Keratinocyte (primary cell): ENCODE measurements around the gene BDH2. TPM values are rescaled to one million over a fixed set of nuclear protein-coding genes. Genes with fewer than 3 reads are reported as not detected.

Experiments
- DNase-seq: peaks from one replicate; pipeline ENCODE4 v3.0.0-alpha.2; 2011; ENCODE audit warnings: low read depth, missing footprints, low spot score
- FAIRE-seq: peaks from 2 replicates; lab custom pipeline; 2011; peaks lifted over from hg19 to GRCh38; lab: Jason Lieb, UNC
- H2AFZ ChIP-seq: 2 replicates; pipeline ENCODE4 v1.6.0; 2012; ENCODE audit warnings: low read length, control low read depth, inconsistent platforms; ENCODE audit not compliant: control insufficient read depth
- H3K27ac ChIP-seq: 2 replicates; pipeline ENCODE4 v1.5.1; 2011; ENCODE audit warnings: low read length; ENCODE audit not compliant: control insufficient read depth, insufficient read depth
- H3K27me3 ChIP-seq: 3 replicates; pipeline ENCODE4 v1.6.0; 2011; ENCODE audit warnings: low read length; ENCODE audit not compliant: control insufficient read depth, insufficient read depth; ENCODE audit errors: extremely low read depth
- H3K36me3 ChIP-seq, 2 experiments: 2 replicates in 1 of 2; 3 replicates in 1 of 2; pipeline ENCODE4 v1.5.1; 2011; ENCODE audit warnings: low read length in 2 of 2, mild to moderate bottlenecking in 1 of 2; ENCODE audit not compliant: control insufficient read depth in 2 of 2, insufficient read depth in 2 of 2; ENCODE audit errors: extremely low read depth in 1 of 2
- H3K4me1 ChIP-seq: 3 replicates; pipeline ENCODE4 v1.5.1; 2011; ENCODE audit warnings: low read length; ENCODE audit not compliant: control insufficient read depth, insufficient read depth; ENCODE audit errors: extremely low read depth
- H3K4me2 ChIP-seq: 3 replicates; pipeline ENCODE4 v1.6.0; 2011; ENCODE audit warnings: low read depth, low read length; ENCODE audit not compliant: control insufficient read depth, insufficient read depth; ENCODE audit errors: extremely low read depth
- H3K4me3 ChIP-seq, 3 experiments: fragments of 200-600 bp in 1 of 3; sonication (generic) in 1 of 3; 2 replicates in 2 of 3; 3 replicates in 1 of 3; pipeline ENCODE4 v1.5.1; 2011 to 2016; ENCODE audit warnings: low read length in 3 of 3, mild to moderate bottlenecking in 3 of 3, control low read depth in 2 of 3, inconsistent platforms in 1 of 3, low read depth in 1 of 3, mixed read lengths in 1 of 3, mixed run types in 1 of 3, moderate library complexity in 1 of 3; ENCODE audit not compliant: control insufficient read depth in 2 of 3, insufficient read depth in 2 of 3; ENCODE audit errors: extremely low read depth in 1 of 3
- H3K79me2 ChIP-seq: 2 replicates; pipeline ENCODE4 v1.6.0; 2012; ENCODE audit warnings: low read length; ENCODE audit not compliant: control insufficient read depth, insufficient read depth
- H3K9ac ChIP-seq: 3 replicates; pipeline ENCODE4 v1.6.0; 2011; ENCODE audit warnings: low read length; ENCODE audit not compliant: control insufficient read depth, insufficient read depth; ENCODE audit errors: extremely low read depth
- H3K9me1 ChIP-seq: 3 replicates; pipeline ENCODE4 v1.6.0; 2011; ENCODE audit warnings: low read length; ENCODE audit not compliant: control insufficient read depth, insufficient read depth; ENCODE audit errors: extremely low read depth
- H3K9me3 ChIP-seq: 2 replicates; pipeline ENCODE4 v1.5.1; 2012; ENCODE audit warnings: low read depth, low read length; ENCODE audit not compliant: control insufficient read depth
- H4K20me1 ChIP-seq: 3 replicates; pipeline ENCODE4 v1.6.0; 2011; ENCODE audit warnings: low read length; ENCODE audit not compliant: control insufficient read depth, insufficient read depth; ENCODE audit errors: extremely low read depth
- EZH2 ChIP-seq: IDR thresholded peaks from one replicate; pipeline ENCODE4 v1.6.1; 2012; ENCODE audit warnings: inconsistent platforms, mild to moderate bottlenecking, low read length, moderate library complexity
- dilution Hi-C: fragments of 300-500 bp; cut with MboI; formaldehyde crosslinking; loops from one replicate; pipeline ENCODE4 v1.7.0; 2020; ENCODE audit warnings: low sequenced_read_pairs; ENCODE audit not compliant: extremely low pct_ligation_motif_present
- polyA plus RNA-seq, 5 experiments: library from polyadenylated mRNA; depleted of rRNA in 3 of 5; stranded (reverse) in 3 of 5; stranded (forward) in 1 of 5; unstranded in 1 of 5; fragments of >200 nt; gene quantifications; 1 replicate in 1 of 5; 2 replicates in 3 of 5; 3 replicates in 1 of 5; pipeline versions ENCODE4 v1.2.1 to v1.2.3, GENCODE V29; 2011 to 2012; ENCODE audit warnings: missing spikeins in 2 of 5, low read depth in 1 of 5, low replicate concordance in 1 of 5
- TF ChIP-seq, protein P1 (sequence below), 3 experiments: IDR thresholded peaks in 1 of 3; conservative IDR thresholded peaks in 1 of 3; optimal IDR thresholded peaks in 1 of 3; 2 replicates in 2 of 3; 3 replicates in 1 of 3; pipeline versions ENCODE3 to v1.5.1; 2011; ENCODE audit warnings: low read length in 3 of 3, mild to moderate bottlenecking in 3 of 3, moderate library complexity in 2 of 3, control low read depth in 1 of 3, inconsistent platforms in 1 of 3; ENCODE audit not compliant: insufficient read depth in 2 of 3; ENCODE audit errors: extremely low read depth in 1 of 3

The BDH2 gene
- polyA plus RNA-seq, 1 donor (not counting 4 experiments of a cell fraction or from before 2014, with no cell fraction given), result 58.1 TPM

DNA sequence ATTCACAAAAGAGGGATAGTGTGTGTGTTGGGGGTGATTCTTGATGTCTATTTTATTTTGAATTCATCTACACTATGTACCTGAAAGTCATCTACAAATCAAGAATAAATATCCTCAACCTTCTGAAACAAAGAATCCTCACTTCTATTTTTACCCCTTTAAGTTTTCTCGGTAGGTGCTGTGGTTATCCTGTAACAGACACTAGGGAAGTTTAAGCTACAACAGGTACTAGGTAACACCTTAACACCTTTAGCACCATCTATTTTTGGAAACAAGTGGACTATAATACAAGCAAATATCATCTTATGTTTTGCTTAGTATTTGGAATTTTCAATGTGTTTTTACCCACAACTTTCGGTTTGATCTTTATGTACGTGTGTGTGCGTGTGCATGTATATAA is 12.0 kb upstream of the BDH2 start:
- Histone ChIP-seq H3K27ac (no peak overlapping the region), H3K9me1 (no peaks in the 10 kb centered on the region), H3K9ac (no peak overlapping the region), H3K79me2 (no peaks in the 10 kb centered on the region), H3K4me1 (no peaks in the 10 kb centered on the region), H3K4me3 (no peak overlapping the region), H4K20me1 (no peaks in the 10 kb centered on the region), H3K27me3 (no peaks in the 10 kb centered on the region), H2AFZ (no peak overlapping the region), H3K4me2 (no peak overlapping the region), H3K9me3 (no peaks in the 10 kb centered on the region), H3K36me3 (peaks cover 0 to 12% of the 10 kb centered on the region in 2 experiments)
- FAIRE-seq (no peak), DNase-seq (no peak)
- TF ChIP-seq, protein P1, sequence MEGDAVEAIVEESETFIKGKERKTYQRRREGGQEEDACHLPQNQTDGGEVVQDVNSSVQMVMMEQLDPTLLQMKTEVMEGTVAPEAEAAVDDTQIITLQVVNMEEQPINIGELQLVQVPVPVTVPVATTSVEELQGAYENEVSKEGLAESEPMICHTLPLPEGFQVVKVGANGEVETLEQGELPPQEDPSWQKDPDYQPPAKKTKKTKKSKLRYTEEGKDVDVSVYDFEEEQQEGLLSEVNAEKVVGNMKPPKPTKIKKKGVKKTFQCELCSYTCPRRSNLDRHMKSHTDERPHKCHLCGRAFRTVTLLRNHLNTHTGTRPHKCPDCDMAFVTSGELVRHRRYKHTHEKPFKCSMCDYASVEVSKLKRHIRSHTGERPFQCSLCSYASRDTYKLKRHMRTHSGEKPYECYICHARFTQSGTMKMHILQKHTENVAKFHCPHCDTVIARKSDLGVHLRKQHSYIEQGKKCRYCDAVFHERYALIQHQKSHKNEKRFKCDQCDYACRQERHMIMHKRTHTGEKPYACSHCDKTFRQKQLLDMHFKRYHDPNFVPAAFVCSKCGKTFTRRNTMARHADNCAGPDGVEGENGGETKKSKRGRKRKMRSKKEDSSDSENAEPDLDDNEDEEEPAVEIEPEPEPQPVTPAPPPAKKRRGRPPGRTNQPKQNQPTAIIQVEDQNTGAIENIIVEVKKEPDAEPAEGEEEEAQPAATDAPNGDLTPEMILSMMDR (optimal IDR thresholded peaks at IDR 0.05 in 1 of 3, IDR thresholded peaks at IDR 0.05 in 1 of 3, conservative IDR thresholded peaks at IDR 0.05 in 1 of 3; ENCODE audit: extremely low read depth in 1 of 3, insufficient read depth in 2 of 3, low read length in 3 of 3), result no peak
- no peak for TF ChIP-seq EZH2
- dilution Hi-C loops, result no loop called here

DNA sequence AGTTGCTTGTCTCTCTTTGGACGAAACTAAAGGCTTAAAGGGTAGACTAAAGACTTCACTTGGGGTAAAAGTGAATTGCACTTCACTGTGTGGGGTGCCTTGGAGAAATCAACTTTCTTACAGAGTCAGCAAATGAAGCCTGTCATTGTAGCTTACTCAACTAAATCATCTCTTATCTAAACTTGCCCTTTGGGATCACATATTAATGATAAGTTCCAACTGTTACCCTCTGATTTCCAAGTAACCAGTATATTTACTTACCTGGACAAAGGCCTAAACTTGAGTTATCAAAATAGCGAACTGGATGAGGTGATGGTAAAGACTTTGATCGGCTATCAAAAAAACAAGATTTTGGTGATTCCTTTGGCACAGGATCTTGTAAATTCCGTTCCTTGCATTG is 8.9 kb upstream of the BDH2 start:
- Histone ChIP-seq H3K4me1 (no peaks in the 10 kb centered on the region), H3K9me1 (no peaks in the 10 kb centered on the region), H2AFZ (no peak overlapping the region), H4K20me1 (no peaks in the 10 kb centered on the region), H3K9ac (no peak overlapping the region), H3K36me3 (peaks cover 1 to 18% of the 10 kb centered on the region in 2 experiments), H3K27me3 (no peaks in the 10 kb centered on the region), H3K4me2 (no peak overlapping the region), H3K9me3 (no peaks in the 10 kb centered on the region), H3K79me2 (no peaks in the 10 kb centered on the region), H3K27ac (no peak overlapping the region), H3K4me3 (no peak overlapping the region)
- DNase-seq (no peak), FAIRE-seq (no peak)
- dilution Hi-C loops, result no loop called here
- no peak for TF ChIP-seq EZH2
- TF ChIP-seq, protein P1 (optimal IDR thresholded peaks at IDR 0.05 in 1 of 3, IDR thresholded peaks at IDR 0.05 in 1 of 3, conservative IDR thresholded peaks at IDR 0.05 in 1 of 3; ENCODE audit: extremely low read depth in 1 of 3, insufficient read depth in 2 of 3, low read length in 3 of 3), result no peak
